Measurements from ENCODE around the gene GPR148. TPM values are rescaled to one million over a fixed set of nuclear protein-coding genes. Genes with fewer than 3 reads are reported as not detected.

Gene GPR148
- total RNA-seq, 1 experiment from 2014 or later = not detected

DNA sequence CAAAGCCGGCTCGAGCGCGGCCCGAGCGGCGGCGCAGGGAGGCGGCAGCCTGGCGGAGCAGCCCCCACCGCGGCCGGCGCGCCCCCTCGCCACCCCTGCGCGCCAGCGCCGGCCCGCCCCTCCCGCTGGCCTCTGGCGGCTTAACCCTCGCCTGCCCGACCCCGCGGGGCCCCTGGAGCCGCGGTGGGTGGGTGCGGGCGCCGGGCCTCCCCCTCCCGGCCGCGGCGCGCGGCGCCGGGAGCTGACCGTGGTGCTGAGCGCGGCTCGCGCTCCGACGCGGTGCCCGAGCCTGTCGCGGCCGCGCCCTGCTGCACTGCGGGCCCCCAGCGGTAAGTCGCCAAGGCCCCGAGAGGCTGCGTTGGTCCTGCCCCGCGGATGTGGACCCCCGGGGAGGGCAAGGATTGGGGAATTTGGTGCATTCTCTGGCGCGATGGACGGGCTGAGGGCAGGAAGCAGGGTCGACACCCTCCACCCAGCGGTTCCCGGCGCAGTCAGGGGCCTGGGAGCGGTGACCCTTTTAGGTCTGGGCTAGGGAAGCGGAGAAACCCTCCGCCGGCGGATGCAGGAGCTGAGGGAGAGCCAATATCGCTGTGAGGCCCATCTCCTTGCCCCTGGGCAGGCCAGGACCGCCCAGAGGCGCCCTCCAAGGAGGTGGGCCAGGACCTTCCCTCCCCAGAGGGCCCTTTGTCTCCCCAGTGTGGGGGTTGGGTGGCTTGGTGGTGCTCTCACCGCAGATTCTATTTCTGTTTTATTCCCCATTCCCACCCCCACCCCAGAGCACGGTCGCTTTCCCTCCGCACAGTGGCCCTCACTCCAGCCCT, 27.4 kb downstream of the GPR148 start:
- H2BK120ac ChIP-seq (ENCODE audit: low read depth, low read length, poor library complexity, severe bottlenecking) = no peak overlapping the region
- H3K27me3 Mint-ChIP-seq (ENCODE audit: low read depth) = peaks cover 65% of the 10 kb centered on the region
- no peak overlapping the region for H3K4ac ChIP-seq (ENCODE audit: low read depth, low read length)
- no peak overlapping the region for H3K56ac ChIP-seq (ENCODE audit: insufficient read length, low read depth, low read length)
- no peaks in the 10 kb centered on the region; a peak in 1 of 5 replicates for H3K9me3 Mint-ChIP-seq
- no peak overlapping the region for H3K14ac ChIP-seq (ENCODE audit: insufficient read depth, low read length)
- TF ChIP-seq, protein P1, sequence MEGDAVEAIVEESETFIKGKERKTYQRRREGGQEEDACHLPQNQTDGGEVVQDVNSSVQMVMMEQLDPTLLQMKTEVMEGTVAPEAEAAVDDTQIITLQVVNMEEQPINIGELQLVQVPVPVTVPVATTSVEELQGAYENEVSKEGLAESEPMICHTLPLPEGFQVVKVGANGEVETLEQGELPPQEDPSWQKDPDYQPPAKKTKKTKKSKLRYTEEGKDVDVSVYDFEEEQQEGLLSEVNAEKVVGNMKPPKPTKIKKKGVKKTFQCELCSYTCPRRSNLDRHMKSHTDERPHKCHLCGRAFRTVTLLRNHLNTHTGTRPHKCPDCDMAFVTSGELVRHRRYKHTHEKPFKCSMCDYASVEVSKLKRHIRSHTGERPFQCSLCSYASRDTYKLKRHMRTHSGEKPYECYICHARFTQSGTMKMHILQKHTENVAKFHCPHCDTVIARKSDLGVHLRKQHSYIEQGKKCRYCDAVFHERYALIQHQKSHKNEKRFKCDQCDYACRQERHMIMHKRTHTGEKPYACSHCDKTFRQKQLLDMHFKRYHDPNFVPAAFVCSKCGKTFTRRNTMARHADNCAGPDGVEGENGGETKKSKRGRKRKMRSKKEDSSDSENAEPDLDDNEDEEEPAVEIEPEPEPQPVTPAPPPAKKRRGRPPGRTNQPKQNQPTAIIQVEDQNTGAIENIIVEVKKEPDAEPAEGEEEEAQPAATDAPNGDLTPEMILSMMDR (conservative IDR thresholded peaks at IDR 0.05) = no peak
- H3T11ph ChIP-seq (ENCODE audit: low read length) = no peak overlapping the region
- no peak overlapping the region for H3K27ac Mint-ChIP-seq
- peaks cover 19 to 20% of the 10 kb centered on the region in 2 experiments for H3K4me1 Mint-ChIP-seq
- H3K27me3 ChIP-seq (ENCODE audit: insufficient read depth, low read length) = peaks cover 3% of the 10 kb centered on the region; the same call in 1 of the 2 replicates
- no peak overlapping the region for H3K9ac ChIP-seq (ENCODE audit: extremely low read depth, insufficient read length, low read length)
- H2AK5ac ChIP-seq (ENCODE audit: insufficient read length, low read length) = no peak overlapping the region
- no peak overlapping the region for H2BK12ac ChIP-seq (ENCODE audit: insufficient read length, low read depth, low read length)
- no peak overlapping the region for H2AFZ ChIP-seq (ENCODE audit: low read length)
- H3K23me2 ChIP-seq (ENCODE audit: insufficient read length, low read depth, low read length, poor library complexity, severe bottlenecking) = peaks cover 12% of the 10 kb centered on the region
- H3K36me3 Mint-ChIP-seq (ENCODE audit: insufficient read depth in 1 of 3, low read depth in 3 of 3) = no peaks in the 10 kb centered on the region; a peak in 1 of 7 replicates
- H3K4me3 Mint-ChIP-seq = peak overlapping the region; percentile 79 to 90
- H3K4me2 ChIP-seq (ENCODE audit: insufficient read depth, insufficient read length, low read length) = peak overlapping the region; percentile 68
- peak; percentile 69 for DNase-seq
- H2BK5ac ChIP-seq (ENCODE audit: insufficient read length, low read length) = no peak overlapping the region
- no CpG with 5 or more reads among the region's 80 CpGs for WGBS (ENCODE audit: extremely low coverage, insufficient read length, low lambda C conversion rate)
- no peak overlapping the region for H4K8ac ChIP-seq (replicated peaks; ENCODE audit: insufficient read length, low read depth, low read length)
- H3K79me1 ChIP-seq (ENCODE audit: insufficient read depth, low read depth, low read length, poor library complexity, severe bottlenecking) = no peaks in the 10 kb centered on the region
- no peak overlapping the region for H2BK20ac ChIP-seq (ENCODE audit: low read depth, low read length, poor library complexity, severe bottlenecking)
- H4K91ac ChIP-seq (ENCODE audit: insufficient read length, low read depth, low read length) = no peak overlapping the region
- no peak overlapping the region for H2BK15ac ChIP-seq (ENCODE audit: low read depth, low read length)
- no peak overlapping the region for H4K5ac ChIP-seq (ENCODE audit: insufficient read length, low read depth, low read length)
- H3K23ac ChIP-seq (ENCODE audit: insufficient read length, low read depth, low read length) = no peak overlapping the region
- no peaks in the 10 kb centered on the region for H3K4me1 ChIP-seq (ENCODE audit: insufficient read depth, low read length)
- no peaks in the 10 kb centered on the region for H3K9me3 ChIP-seq (ENCODE audit: control insufficient read depth, low read depth, low read length)
- H3K79me2 ChIP-seq (ENCODE audit: insufficient read depth, low read length) = no peaks in the 10 kb centered on the region
- no peaks in the 10 kb centered on the region for H4K20me1 ChIP-seq (ENCODE audit: control insufficient read depth, insufficient read depth, insufficient read length)
- H3K27ac ChIP-seq (ENCODE audit: insufficient read length, low read depth, low read length) = no peak overlapping the region
- H3K18ac ChIP-seq (ENCODE audit: insufficient read length, low read depth, low read length) = no peak overlapping the region

Measured in H9 (cell line).